Adipocyte (in vitro differentiated cells): ENCODE results near the gene GPR62.
"Not testable (repeated sequence)": the region's sequence is repeated elsewhere in the genome, so short reads cannot be mapped to it uniquely, and the experiment has no call there.

Experiments
- DNase-seq: peaks from one replicate; pipeline ENCODE4 v3.0.0-alpha.2; 2015; ENCODE audit warnings: low read depth
- H3K27me3 ChIP-seq: replicated peaks from 2 replicates; pipeline ENCODE4 v1.7.0; 2013; ENCODE audit warnings: mild to moderate bottlenecking, low read length, moderate library complexity; ENCODE audit not compliant: control insufficient read depth, insufficient read depth
- H3K36me3 ChIP-seq: 2 replicates; pipeline ENCODE4 v1.7.0; 2013; ENCODE audit warnings: low read length, mild to moderate bottlenecking, moderate library complexity; ENCODE audit not compliant: control insufficient read depth, insufficient read depth, severe bottlenecking
- H3K4me1 ChIP-seq: 2 replicates; pipeline ENCODE4 v1.7.0; 2013; ENCODE audit warnings: mild to moderate bottlenecking, low read length, moderate library complexity; ENCODE audit not compliant: control insufficient read depth, insufficient read depth
- H3K4me3 ChIP-seq: 2 replicates; pipeline ENCODE4 v1.7.0; 2013; ENCODE audit warnings: mild to moderate bottlenecking, low read length, moderate library complexity
- H3K9ac ChIP-seq: 2 replicates; pipeline ENCODE4 v1.7.0; 2013; ENCODE audit warnings: mild to moderate bottlenecking, low read length, moderate library complexity
- H3K9me3 ChIP-seq: 2 replicates; pipeline ENCODE4 v1.7.0; 2013; ENCODE audit warnings: mild to moderate bottlenecking, low read length, moderate library complexity; ENCODE audit not compliant: control insufficient read depth

The GPR62 gene, protein sequence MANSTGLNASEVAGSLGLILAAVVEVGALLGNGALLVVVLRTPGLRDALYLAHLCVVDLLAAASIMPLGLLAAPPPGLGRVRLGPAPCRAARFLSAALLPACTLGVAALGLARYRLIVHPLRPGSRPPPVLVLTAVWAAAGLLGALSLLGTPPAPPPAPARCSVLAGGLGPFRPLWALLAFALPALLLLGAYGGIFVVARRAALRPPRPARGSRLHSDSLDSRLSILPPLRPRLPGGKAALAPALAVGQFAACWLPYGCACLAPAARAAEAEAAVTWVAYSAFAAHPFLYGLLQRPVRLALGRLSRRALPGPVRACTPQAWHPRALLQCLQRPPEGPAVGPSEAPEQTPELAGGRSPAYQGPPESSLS

DNA sequence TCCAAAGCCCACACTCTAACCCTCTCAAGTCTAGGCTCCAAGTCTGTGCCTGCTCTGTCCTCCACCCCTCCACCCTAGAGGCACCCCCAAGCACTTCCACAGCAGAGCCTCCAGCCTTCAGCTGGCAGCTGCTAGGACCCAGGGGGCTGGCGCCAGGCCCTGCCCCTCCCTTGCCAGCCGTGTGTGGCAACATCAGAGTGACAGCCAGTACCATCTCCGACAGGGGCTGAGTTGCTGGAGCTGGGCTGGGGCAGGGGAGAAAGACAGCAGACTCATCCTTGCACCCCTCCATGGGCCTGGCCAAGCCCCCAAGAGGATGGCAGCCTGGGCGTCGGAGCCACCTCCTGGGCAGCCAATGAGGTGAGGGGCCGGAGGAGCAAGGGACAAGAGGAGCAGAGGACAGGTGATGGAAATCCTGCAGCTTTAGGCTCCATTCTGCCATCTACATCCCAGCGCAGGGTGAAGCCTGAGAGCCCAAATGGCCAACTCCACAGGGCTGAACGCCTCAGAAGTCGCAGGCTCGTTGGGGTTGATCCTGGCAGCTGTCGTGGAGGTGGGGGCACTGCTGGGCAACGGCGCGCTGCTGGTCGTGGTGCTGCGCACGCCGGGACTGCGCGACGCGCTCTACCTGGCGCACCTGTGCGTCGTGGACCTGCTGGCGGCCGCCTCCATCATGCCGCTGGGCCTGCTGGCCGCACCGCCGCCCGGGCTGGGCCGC is at the start of gene GPR62:
TSS of gene GPR62 (plus strand) at position 207 of the 718 bp plus-strand sequence. CDS start at position 479, 272 bp downstream.
- Histone ChIP-seq H3K4me1 (peaks cover 8% of the 10 kb centered on the region), H3K36me3 (peaks cover 13% of the 10 kb centered on the region), H3K27me3 (peaks cover 4% of the 10 kb centered on the region), H3K4me3 (no peak within 1 kb of the TSS), H3K9me3 (no peaks in the 10 kb centered on the region), H3K9ac (no peak within 1 kb of the TSS)
- no peak for DNase-seq

- Histone ChIP-seq H3K36me3 (no peaks in the 10 kb centered on the region), H3K9me3 (no peaks in the 10 kb centered on the region), H3K27me3 (no peaks in the 10 kb centered on the region), H3K4me3 (no peak overlapping the region), H3K4me1 (no peaks in the 10 kb centered on the region), H3K9ac (no peak overlapping the region)
- DNase-seq = no peak
Observed at GRCh38 chr3:51908026-51908425, 47.2 kb upstream of the GPR62 start.

- Histone ChIP-seq H3K36me3 (no peaks in the 10 kb centered on the region), H3K4me1 (peaks cover 6% of the 10 kb centered on the region), H3K9me3 (no peaks in the 10 kb centered on the region), H3K4me3 (no peak overlapping the region), H3K9ac (no peak overlapping the region), H3K27me3 (peaks cover 9% of the 10 kb centered on the region)
- no peak for DNase-seq
Observed at GRCh38 chr3:51916418-51916817, 38.8 kb upstream of the GPR62 start.

DNA sequence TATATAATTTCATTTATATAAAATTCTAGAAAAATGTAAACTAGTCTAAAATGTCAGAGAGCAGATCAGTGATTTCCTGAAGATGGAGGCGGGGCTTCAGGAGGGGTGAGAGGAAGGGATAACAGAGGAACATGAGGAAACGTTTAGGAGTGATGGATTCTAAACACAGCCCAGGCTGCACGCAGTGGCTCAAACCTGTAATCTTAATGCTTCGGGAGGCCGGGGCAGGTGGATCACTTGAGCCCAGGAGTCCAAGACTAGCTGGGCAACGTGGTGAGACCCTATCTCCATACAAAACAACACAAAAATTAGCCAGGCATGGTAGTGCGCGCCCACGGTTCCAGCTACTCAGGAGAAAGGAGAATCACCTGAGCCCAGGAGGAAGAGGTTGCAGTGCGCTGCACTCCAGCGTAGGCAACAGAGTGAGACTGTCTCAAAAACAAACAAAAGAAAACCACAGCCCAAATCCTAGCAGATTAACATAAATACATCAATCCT is 34.1 kb upstream of the GPR62 start:
- H3K9me3 ChIP-seq = no peaks in the 10 kb centered on the region
- no peak overlapping the region for H3K9ac ChIP-seq
- H3K4me3 ChIP-seq = no peak overlapping the region
- peaks cover 4% of the 10 kb centered on the region for H3K4me1 ChIP-seq
- H3K27me3 ChIP-seq = peaks cover 9% of the 10 kb centered on the region
- no peak for DNase-seq
- no peaks in the 10 kb centered on the region for H3K36me3 ChIP-seq

DNA sequence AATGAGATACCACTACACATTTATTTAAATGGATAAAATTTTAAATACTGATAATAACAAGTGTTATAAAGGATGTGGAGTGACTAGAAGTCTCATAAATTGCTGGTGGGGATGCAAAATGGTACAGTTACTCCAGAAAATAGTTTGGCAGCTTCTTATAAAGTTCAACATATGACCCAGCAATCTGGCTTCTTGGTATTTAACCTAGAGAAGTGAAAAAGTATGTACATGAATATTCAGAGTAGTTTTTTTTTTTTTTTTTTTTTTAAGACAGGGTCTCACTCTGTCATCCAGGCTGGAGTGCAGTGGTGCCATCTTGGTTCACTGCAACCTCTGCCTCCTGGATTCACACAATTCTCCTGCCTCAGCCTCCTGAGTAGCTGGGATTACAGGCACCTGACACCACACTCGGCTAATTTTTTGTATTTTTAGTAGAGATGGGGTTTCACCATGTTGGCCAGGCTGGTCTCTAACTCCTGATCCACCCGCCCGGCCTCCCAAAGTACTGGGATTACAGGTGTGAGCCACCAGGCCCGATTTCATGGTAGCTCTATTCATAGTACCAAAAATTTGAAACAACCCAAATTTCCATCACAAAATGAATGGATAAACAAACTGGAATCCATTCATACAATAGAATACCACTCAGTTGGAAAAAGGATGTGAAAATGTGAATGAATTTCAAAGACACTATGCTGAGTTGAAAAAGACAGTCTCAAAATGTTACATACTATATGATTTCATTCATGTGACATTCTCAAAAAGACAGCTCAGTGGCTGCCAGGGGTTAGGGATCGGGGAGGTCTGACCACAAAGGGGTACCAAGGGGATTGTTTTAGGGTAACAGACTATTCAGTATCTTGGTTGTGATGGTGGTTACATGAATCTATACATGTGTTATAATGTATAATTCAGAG is 27.9 kb upstream of the GPR62 start:
- Histone ChIP-seq H3K27me3 (no peaks in the 10 kb centered on the region), H3K9ac (no peak overlapping the region), H3K36me3 (peaks cover 18% of the 10 kb centered on the region), H3K4me1 (no peaks in the 10 kb centered on the region), H3K9me3 (no peaks in the 10 kb centered on the region), H3K4me3 (no peak overlapping the region)
- DNase-seq = no peak

DNA sequence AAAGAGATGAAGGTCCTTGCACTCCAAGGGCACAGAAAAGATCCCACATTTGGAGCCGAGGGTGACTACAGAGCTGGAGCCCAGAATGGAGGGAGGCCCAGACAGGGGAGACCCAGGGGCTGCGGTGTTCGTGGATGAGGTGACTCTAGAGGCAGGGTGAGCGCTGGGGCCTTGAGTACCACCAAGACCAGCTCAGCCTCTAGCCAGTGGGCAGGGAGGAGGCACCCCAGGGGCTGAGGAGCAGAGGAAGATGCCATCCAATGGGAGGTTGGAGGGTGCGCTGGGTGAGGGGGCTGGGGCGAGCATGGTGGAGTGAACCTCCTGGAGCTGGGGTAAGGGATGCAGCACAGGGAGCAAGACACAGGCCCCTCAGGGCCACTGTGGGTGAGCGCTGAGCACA is 26.7 kb upstream of the GPR62 start:
- Histone ChIP-seq H3K4me1 (no peaks in the 10 kb centered on the region), H3K27me3 (no peaks in the 10 kb centered on the region), H3K9me3 (no peaks in the 10 kb centered on the region), H3K4me3 (no peak overlapping the region), H3K36me3 (peaks cover 30% of the 10 kb centered on the region), H3K9ac (no peak overlapping the region)
- DNase-seq = no peak

GRCh38 chr3:51928981-51929380 is 26.2 kb upstream of the GPR62 start:
- H3K9ac ChIP-seq, H3K9me3 ChIP-seq, H3K4me3 ChIP-seq, DNase-seq, H3K4me1 ChIP-seq, H3K27me3 ChIP-seq: not testable (repeated sequence)
- peaks cover 35% of the 10 kb centered on the region for H3K36me3 ChIP-seq

- Histone ChIP-seq H3K4me3 (no peak overlapping the region), H3K9ac (no peak overlapping the region), H3K9me3 (no peaks in the 10 kb centered on the region), H3K27me3 (no peaks in the 10 kb centered on the region), H3K4me1 (no peaks in the 10 kb centered on the region), H3K36me3 (peaks cover 40% of the 10 kb centered on the region)
- DNase-seq = no peak
Observed at GRCh38 chr3:51929420-51930003, 25.7 kb upstream of the GPR62 start.

DNA sequence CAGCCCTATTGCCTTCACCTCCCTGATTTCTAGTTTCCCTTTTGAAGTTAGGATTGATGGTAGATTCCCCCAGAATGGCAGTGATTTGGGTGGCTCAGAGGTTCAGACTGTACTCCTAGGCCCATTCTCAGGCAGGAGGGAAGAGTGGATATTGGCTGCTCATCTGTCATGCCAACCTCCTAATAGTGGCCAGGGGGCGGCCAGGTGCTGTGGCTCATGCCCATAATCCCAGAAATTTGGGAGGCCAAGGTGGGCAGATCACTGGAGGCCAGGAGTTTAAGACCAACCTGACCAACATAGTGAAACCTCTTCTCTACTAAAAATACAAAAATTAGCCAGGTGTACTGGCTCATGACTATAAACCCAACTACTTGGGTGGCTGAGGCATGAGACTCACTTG is 24.7 kb upstream of the GPR62 start:
- no peak for DNase-seq
- H3K4me3 ChIP-seq = no peak overlapping the region
- H3K9me3 ChIP-seq = no peaks in the 10 kb centered on the region
- H3K4me1 ChIP-seq = no peaks in the 10 kb centered on the region
- peaks cover 50% of the 10 kb centered on the region for H3K36me3 ChIP-seq
- H3K27me3 ChIP-seq = no peaks in the 10 kb centered on the region
- H3K9ac ChIP-seq = no peak overlapping the region

DNA sequence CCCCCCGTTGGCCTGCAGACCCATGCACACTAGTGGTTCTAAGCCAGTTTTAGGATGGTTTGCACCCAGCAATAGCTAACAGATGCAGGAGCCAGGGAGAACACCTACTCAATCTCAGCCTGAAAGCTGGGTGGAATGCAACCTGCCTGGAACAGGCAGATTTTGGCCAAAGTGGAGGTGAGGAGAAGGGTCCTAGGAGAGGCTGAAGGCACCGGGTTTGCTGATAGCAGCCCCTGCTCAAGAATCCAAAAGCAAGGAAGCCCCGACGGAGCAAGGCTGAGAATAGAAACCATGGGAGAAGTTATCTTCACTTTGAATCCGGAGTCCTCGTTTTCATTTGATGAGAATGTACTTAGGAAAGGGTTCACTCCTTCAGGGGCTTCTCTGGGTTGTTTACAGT is 23.4 kb upstream of the GPR62 start:
- DNase-seq = no peak
- H3K4me1 ChIP-seq = no peaks in the 10 kb centered on the region
- H3K27me3 ChIP-seq = no peaks in the 10 kb centered on the region
- H3K4me3 ChIP-seq = no peak overlapping the region
- no peaks in the 10 kb centered on the region for H3K9me3 ChIP-seq
- no peak overlapping the region for H3K9ac ChIP-seq
- peaks cover 63% of the 10 kb centered on the region for H3K36me3 ChIP-seq
